Stimulated activated CD8-positive, alpha-beta memory T cell treated with anti-CD3 and anti-CD28 coated beads, Interleukin-4, amount 100 ng/mL, for 24 hours (primary cell): ENCODE data around the gene PANX1.

Source experiments
- DNase-seq: peaks from one replicate; pipeline ENCODE4 v3.0.0-alpha.2; 2020; ENCODE audit warnings: low read depth

The PANX1 gene

DNA sequence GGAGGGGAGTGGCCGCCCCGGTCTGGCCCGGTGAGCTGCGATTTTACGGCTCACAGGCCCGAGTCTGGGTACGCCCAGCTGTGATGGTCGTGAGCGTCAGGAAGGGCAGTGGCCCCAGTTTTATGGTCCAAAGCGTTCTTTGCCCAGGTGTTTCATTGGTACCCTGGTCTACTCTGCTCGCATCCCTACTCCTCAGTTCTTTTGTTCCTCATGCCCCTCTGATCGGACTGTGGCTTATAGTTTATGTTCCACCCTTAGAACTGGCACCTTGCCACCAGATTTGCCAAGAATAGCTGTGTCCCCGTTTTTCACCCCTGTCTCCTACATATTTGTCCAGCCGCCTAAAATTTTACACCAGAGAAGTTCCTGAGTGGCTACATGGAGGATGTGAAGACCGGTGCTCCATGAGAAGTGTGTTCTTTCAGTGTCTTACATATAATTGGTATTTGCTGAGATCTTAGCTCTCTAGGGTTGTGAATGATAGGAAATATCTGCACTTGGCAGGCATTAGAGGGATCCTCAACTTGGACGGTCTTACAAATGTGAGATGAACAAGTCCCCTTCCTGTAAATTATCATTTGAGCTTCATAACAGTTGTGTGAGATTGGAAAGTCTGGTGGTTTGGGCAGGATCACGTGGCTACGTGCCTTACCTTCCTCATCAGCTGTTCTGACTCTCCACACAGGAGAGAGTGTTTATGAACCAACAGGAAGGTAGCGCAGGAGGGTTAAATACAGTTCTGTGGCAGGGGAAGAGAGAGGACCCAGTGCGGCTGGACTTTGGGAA is 1.1 kb downstream of the PANX1 start:
- DNase-seq, result no peak

DNA sequence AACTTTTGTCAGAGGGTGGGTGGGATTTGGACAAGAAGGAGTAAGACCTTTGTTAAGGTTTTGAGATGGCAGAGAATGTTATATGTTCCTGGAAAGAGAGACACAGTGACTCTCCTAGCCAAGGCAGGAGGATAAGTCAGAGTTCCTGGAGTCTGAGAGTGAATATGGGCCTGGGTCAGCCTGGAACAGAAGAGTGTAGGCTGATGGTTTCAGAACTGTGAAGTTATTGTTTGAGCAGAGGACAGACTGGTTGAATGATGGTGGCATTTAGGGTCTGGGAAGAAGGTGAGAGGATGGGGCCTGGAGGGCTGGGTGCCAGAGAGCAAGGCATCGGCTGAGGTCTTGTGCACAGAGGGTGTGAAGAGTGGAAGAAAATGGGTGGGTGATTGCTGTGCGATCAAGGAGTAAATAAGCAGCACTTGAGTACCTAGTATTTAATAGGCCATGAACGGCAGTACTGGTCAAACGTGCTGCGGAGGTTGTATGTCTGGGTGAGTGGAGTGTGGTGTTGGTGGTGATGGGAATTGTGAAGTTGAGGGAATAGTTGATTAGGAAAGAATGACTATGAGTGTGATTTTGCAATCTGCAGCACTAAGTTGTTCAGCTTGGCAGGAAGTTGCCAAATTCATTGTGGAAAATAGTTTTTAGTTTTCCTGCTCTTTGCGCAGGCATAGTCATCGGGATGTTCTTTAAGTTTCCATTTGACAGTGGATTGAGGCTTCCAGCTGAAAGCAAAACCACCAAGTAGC is 1.8 kb downstream of the PANX1 start:
- DNase-seq, result no peak

DNA sequence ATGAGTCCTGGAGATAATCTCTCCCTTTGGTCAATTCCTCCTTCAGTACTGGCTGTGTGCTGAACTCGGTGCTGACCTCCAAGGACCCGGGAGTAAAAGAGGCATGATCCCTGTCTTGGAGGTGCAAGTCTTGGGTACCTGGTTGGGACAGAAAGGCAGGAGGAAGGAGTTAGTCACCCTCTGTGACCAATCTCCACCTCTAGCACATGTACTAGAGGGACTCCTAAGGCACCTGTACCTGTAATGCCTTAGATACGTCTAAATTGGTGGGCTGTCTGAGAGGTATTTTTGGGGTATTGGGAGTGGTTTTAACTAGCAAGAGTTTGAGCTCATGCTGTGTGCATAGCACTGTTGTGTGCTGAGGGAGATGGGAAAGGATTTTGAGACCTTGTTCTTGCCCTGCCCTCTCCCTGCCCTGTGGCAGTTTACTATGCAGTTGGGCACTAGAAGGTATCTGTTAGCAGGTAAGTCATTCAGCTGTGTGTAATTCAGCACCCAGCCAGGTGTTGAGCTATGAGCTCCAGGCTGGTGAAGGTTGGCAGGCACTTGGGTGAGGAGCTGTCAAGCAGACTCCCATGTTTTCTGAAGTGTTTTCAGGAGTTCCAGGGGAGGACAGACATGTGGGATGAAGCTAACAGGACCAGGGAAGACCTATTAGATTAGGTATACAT is 2.5 kb downstream of the PANX1 start:
- no peak for DNase-seq

DNA sequence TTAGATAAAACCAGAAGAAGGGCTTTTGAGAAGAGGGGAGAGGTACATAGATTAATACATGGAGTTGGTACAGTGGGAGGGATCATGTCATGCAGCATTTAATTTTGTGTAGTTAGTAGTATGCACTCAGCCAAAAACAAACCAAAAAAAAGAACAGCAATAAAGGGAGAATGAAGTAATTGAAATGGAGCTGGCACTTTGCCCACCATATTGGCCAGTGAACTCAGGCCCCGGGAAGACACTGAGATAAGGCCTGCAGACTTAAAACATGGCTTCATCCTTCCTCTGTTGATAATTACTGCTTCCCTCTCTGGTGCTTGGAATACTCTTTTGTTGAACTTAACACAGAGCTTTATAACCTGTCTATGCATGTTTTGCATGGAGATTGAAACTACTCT is 3.1 kb downstream of the PANX1 start:
- no peak for DNase-seq

- DNase-seq, result no peak
Observed at GRCh38 chr11:94132152-94132558, 3.5 kb downstream of the PANX1 start.

GRCh38 chr11:94132823-94133408 is 4.3 kb downstream of the PANX1 start:
- no peak for DNase-seq

DNA sequence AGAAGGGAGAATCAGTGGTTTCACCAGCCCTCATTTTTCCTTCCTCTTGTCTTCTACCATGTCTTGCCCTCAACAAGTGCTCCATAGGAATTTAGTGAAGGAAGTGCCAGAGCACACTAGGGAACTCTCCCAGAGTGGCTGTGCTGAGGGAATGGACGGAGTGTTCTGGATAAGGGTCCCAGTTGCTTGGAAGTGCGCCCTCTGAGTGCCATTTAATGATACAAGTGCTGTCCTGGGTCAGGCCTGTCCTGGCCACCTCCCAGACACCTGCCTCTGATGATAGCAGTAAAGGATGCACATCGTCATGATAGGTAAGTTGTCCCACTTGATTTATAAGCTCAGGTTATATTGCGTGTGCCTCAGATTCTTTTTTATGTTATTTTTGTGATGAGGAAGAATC is 5.1 kb downstream of the PANX1 start:
- no peak for DNase-seq

- DNase-seq, result no peak
Observed at GRCh38 chr11:94134651-94135512, 6.2 kb downstream of the PANX1 start.

- no peak for DNase-seq
Observed at GRCh38 chr11:94139416-94139815, 10.8 kb downstream of the PANX1 start.

DNA sequence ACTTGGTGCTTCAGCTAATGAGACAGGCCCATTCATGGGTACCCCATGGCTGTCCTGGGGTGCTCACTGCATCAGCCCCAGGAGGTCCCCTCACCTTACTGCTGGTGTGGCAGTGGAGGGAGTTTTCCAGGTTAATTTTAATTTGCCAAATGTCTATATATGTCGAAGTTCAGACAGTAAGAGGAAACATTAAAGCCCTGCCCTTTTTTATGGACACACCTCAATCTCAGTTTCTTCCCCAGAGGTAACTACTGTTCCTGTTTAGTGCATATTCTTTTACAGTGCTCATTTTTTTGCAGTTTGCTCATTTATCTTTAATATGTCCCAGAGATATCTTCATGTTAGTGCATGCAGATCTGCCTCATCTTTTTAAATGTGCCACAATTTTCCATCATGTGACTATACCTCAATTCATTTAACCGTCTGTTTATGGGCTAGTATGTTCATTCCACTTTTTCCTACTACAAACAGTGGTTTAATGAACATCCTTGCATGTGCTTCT is 11.6 kb downstream of the PANX1 start:
- DNase-seq, result no peak

GRCh38 chr11:94141511-94142307 is 13.1 kb downstream of the PANX1 start:
- DNase-seq, result no peak

DNA sequence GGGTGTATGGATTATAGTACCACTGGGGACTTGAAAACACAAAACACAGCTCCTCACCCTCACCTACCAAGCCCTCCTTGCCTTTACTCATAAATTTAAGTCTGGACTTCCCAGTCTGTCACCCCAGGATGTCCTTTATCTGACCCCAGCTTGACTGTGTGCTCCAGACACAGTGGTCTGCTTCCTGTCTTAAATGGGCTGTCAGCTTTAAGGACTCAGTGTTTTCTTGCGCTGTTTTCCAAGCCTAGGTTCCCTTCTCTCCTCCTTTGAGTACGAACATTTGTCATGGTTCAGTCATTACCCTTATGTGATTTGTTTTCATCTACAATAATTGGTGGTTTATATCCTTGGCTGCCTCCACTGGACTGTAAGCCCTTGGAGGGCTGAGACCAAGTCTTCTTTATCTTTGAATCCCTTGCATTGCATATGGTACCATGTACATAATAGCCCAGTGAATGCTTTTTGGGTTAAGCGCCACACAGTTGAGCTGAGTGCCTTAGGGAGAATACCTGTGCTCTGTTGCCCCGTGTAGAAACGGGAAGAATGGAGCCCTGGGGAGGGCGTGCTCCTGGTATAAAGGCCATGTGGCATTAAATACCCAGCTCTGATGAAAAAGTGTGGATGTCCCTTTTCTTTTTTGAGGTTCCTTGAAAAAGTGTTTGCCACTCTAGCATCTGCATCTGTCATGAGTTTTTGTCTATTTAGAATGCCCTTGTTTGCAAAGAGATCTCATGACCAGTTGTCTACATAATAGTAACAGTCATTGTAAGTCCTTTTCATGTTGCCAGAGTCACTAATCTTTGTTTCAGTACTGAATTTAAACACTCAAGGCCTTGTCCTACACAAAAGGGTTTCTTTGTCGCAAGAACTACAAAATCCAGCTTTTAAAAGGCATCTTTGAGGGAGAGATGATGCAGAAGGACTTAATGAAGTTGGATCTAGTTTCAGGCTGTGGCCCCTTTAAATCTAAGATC is 14.0 kb downstream of the PANX1 start:
- DNase-seq, result no peak

DNA sequence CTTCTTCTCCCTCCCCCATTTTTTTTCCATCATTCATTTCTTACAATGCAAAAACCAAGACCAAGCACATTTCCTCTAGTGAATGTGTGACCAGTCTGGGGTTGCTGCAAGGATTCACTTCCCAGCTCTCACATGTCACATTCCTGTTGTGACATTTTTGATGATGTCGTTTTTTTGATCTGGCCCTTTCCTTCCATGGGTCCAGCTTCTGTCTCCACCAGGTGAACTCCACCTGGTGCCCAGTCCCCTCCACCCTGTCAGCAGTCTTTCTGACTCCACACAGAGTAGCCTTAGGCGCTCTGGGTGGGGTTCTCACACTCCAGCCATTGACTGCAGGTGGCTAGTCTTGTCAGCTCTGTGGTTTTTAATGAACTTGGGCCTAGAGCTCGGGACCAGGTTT is 15.6 kb downstream of the PANX1 start:
- no peak for DNase-seq

DNA sequence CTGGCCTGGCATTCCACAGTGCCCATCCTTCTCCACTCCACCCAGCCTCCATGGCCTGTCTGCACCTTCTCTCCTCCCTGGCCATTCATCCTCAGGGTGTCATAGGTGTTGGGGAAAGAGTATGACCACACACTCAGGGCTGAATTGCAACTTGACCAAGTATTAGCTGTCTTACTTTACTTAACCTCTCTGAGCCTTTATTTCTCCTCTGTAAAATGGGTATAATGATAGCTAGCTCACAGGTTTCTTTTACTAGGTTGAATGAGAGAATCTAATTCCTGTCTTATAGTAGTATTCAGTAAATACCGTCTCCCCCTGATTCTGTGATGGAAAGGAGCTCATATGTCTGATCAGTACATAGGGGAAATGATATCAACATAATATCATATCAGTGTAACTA is 16.0 kb downstream of the PANX1 start:
- DNase-seq, result no peak

GRCh38 chr11:94145431-94145830 is 16.8 kb downstream of the PANX1 start:
- DNase-seq, result no peak

DNA sequence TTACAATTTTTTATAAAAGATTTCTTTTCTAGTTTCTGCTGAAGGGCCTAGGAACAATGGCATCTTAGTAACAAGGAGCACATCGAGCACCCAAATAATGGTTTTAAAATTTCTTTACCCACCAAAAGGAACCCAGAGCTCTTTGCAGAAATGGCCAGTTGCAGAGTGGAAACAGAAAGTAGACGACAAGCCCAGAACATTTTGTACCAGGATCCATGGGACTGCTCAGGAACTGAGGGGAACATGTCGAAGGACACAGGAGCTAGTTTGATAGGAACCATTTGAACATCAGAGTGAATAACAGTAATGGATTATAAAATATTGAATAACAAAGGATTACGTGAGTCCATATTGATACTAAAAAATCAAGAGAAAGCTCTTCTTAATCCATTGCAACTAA is 17.3 kb downstream of the PANX1 start:
- DNase-seq, result no peak

- DNase-seq, result no peak
Observed at GRCh38 chr11:94147433-94147845, 18.8 kb downstream of the PANX1 start.

DNA sequence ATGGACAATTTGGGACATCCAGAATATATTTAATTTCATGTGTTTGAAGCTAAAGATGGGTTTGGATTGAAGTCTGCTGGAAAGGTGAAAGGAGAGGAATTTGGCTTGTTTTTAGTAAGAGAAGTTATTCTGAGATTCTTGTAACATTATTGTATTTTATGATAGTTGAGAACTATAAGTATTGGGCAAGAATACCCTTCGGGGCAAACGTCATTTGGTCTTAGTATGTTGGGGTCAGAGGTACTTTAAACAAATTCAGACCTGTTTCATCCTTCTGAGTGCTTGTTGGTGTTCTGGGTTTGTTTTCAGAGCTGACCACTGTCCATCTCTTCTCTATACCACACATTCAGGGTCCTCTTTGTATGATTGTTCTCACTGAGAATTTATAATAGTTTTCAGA is 19.5 kb downstream of the PANX1 start:
- DNase-seq, result no peak

DNA sequence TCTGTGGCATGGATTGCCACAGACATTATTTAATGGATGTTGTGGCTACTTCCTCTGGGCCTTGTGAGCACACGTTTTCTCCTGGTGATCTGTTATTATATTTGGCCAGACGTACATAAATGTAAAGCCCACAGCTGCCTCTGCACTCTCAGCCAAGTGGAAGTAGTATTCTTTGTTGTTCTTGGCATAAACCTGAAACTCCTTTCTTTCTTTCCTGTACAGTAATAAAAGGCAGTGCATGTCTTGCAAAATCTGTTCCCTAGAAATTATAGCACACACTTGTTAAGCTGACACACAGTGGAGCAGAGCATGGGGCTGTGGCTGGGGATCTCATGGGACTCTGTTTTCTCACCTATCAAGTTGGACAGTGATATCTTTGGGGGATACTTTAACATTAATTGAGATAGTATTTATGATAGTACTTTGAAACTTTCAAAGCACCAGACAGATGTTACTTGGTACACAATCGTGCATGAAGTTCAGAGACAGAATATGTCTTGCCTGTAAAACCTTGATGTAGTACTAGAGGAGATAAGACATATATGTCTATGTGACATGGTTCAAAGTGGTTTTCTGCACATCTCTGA is 20.9 kb downstream of the PANX1 start:
- no peak for DNase-seq
